HepG2 (cell line): ENCODE results near the gene UGT1A8. TPM values are rescaled to one million over a fixed set of nuclear protein-coding genes. Genes with fewer than 3 reads are reported as not detected.
A peak's percentile ranks its signal among the peaks of the same experiment; 100 is the strongest.
"Not testable (repeated sequence)": the region's sequence is repeated elsewhere in the genome, so short reads cannot be mapped to it uniquely, and the experiment has no call there.

Source experiments
- ATAC-seq: fragments of 200-7000 bp; cut with Tn5 transposase; 3 replicates; pipeline ENCODE4 v1.9.1; 2020; ENCODE audit warnings: mild to moderate bottlenecking, moderate library complexity
- BruUV-seq: library from RNA; stranded (reverse); fragments of 400-500 nt; replicated peaks from 2 replicates; lab custom pipeline; 2021; lab: Mats Ljungman, UMichigan
- CTCF ChIA-PET: fragments of 300-600 bp; formaldehyde crosslinking; extraction: SDS; loops from one replicate; lab custom pipeline; 2021; ENCODE audit warnings: low total read pairs, inconsistent platforms, low intra/inter-chr PET ratio; lab: Yijun Ruan, JAX
- POLR2A ChIA-PET: fragments of 350-600 bp; sonication (Branson Sonifier 250); formaldehyde crosslinking; loops from one replicate; lab custom pipeline; 2020; ENCODE audit warnings: antibody characterized with exemption, inconsistent platforms; lab: Yijun Ruan, JAX
- DNase-seq: peaks from one replicate; pipeline ENCODE4 v3.0.0-alpha.2; 2015; ENCODE audit warnings: low spot score
- FAIRE-seq: peaks from 3 replicates; lab custom pipeline; 2011; peaks lifted over from hg19 to GRCh38; lab: Jason Lieb, UNC
- H2AFZ ChIP-seq: one replicate; pipeline ENCODE4 v1.6.1; 2011; ENCODE audit warnings: low read length, inconsistent platforms
- H3K27ac ChIP-seq: fragments of 300-600 bp; 3 replicates; pipeline ENCODE4 v1.8.0; 2011; ENCODE audit warnings: mixed run types, mild to moderate bottlenecking, mixed read lengths, low read length, inconsistent platforms; ENCODE audit not compliant: insufficient read depth; ENCODE audit errors: extremely low read length
- H3K27me3 ChIP-seq, 2 experiments: fragments of 200-600 bp in 1 of 2; 2 replicates in 1 of 2; 3 replicates in 1 of 2; pipeline versions ENCODE4 v1.6.0 to v1.8.0; 2011; ENCODE audit warnings: low read length in 2 of 2, mild to moderate bottlenecking in 2 of 2, moderate library complexity in 2 of 2, inconsistent platforms in 1 of 2; ENCODE audit not compliant: insufficient read depth in 2 of 2, control insufficient read depth in 1 of 2
- H3K36me3 ChIP-seq, 2 experiments: fragments of 200-600 bp in 1 of 2; replicated peaks in 1 of 2; 2 replicates in 1 of 2; 3 replicates in 1 of 2; pipeline versions ENCODE4 v1.5.1 to v1.8.0; 2011; ENCODE audit warnings: low read length in 2 of 2, inconsistent platforms in 1 of 2; ENCODE audit not compliant: insufficient read depth in 2 of 2, control insufficient read depth in 1 of 2
- H3K4me1 ChIP-seq: 2 replicates; pipeline ENCODE4 v1.5.1; 2012; ENCODE audit warnings: low read length, inconsistent platforms; ENCODE audit not compliant: insufficient read depth
- H3K4me2 ChIP-seq: 2 replicates; pipeline ENCODE4 v1.6.0; 2011; ENCODE audit warnings: low read depth, low read length, inconsistent platforms
- H3K4me3 ChIP-seq, 3 experiments: fragments of 200-600 bp in 1 of 3; sonication (generic), shearing (Covaris generic) in 1 of 3; replicated peaks in 1 of 3; 2 replicates each; pipeline ENCODE4 v1.5.1; 2011 to 2016; ENCODE audit warnings: low read length in 3 of 3, inconsistent platforms in 2 of 3, low read depth in 2 of 3, mild to moderate bottlenecking in 2 of 3, control low read depth in 1 of 3, mixed read lengths in 1 of 3; ENCODE audit not compliant: insufficient read depth in 1 of 3
- H3K79me2 ChIP-seq: one replicate; pipeline ENCODE4 v1.6.1; 2011; ENCODE audit warnings: low read length, inconsistent platforms; ENCODE audit not compliant: insufficient read depth
- H3K9ac ChIP-seq: 2 replicates; pipeline ENCODE4 v1.6.0; 2011; ENCODE audit warnings: mild to moderate bottlenecking, low read depth, low read length, inconsistent platforms; ENCODE audit not compliant: insufficient read depth
- H3K9me3 ChIP-seq: 2 replicates; pipeline ENCODE4 v1.5.1; 2012; ENCODE audit warnings: mild to moderate bottlenecking, low read length
- H4K20me1 ChIP-seq: 2 replicates; pipeline ENCODE4 v1.6.0; 2011; ENCODE audit warnings: inconsistent platforms, mild to moderate bottlenecking, low read length, moderate library complexity; ENCODE audit not compliant: insufficient read depth
- ARID4A ChIP-seq: sonication (generic); formaldehyde crosslinking; IDR thresholded peaks from 2 replicates; pipeline ENCODE4 v1.5.0; 2020; ENCODE audit warnings: mild to moderate bottlenecking, missing genetic modification reagents, borderline replicate concordance
- MNT ChIP-seq: fragments of 450-650 bp; IDR thresholded peaks from 2 replicates; pipeline ENCODE4 v1.6.1; 2016
- WGBS: methylation state at CpG from one replicate; pipeline ENCODE4 v1.1.6; 2017; ENCODE audit warnings: low lambda C conversion rate; 5-methylcytosine and 5-hydroxymethylcytosine counted together
- in situ Hi-C: cut with HindIII; loops from 2 replicates; pipeline ENCODE4 v1.10.0; 2017; ENCODE audit warnings: low pct_unique_long_range_greater_than_20kb; ENCODE audit not compliant: extremely low pct_ligation_motif_present
- intact Hi-C: fragments of 100-400 bp; cut with micrococcal nuclease; formaldehyde crosslinking; loops from one replicate; pipeline ENCODE4 v1.10.0; 2022; ENCODE audit not compliant: unreplicated experiment
- polyA plus RNA-seq, 8 experiments: library from polyadenylated mRNA; depleted of rRNA in 3 of 8; stranded (reverse) in 7 of 8; unstranded in 1 of 8; fragments of >200 nt; fragmentation: Illumina TruSeq in 4 of 8; extraction: Trizol in 4 of 8; gene quantifications; 2 replicates each; pipeline versions ENCODE4 v1.2.1 to v1.2.3, GENCODE V29; 2011 to 2016; ENCODE audit warnings: low read depth in 4 of 8, missing spikeins in 1 of 8, mixed read lengths in 1 of 8; ENCODE audit not compliant: insufficient read depth in 1 of 8
- total RNA-seq, 5 experiments: library from RNA; depleted of rRNA; stranded (reverse); fragments of >200 nt; fragmentation: Illumina TruSeq; extraction: Trizol; gene quantifications; 2 replicates each; pipeline ENCODE4 v1.2.3, GENCODE V29; 2016; ENCODE audit warnings: low read depth in 1 of 5

The UGT1A8 gene
- total and polyA plus RNA-seq, 2 of the 13 experiments (the other 11 are each of a cell fraction or from before 2014, with no cell fraction given), result not detected

- POLR2A ChIA-PET, result no interaction called here
- H4K20me1 ChIP-seq, result no peaks in the 10 kb centered on the region
- no peak overlapping the region for H3K27ac ChIP-seq
- TF ChIP-seq MNT (peak; percentile 53; the same call in 1 of the 2 replicates), ARID4A (CRISPR knock-in tag) (no peak)
- in situ Hi-C loops (no loop called here), intact Hi-C loops (no loop called here)
- no peak overlapping the region for H2AFZ ChIP-seq
- H3K9ac ChIP-seq, result no peak overlapping the region
- H3K9me3 ChIP-seq, result no peaks in the 10 kb centered on the region
- no peak overlapping the region for H3K4me2 ChIP-seq
- peaks cover 0 to 2% of the 10 kb centered on the region in 2 experiments; a peak in 1 of 5 replicates for H3K27me3 ChIP-seq
- 39% methylated on average over 2 of the region's 2 CpGs for WGBS
- no peak for ATAC-seq
- H3K79me2 ChIP-seq, result no peaks in the 10 kb centered on the region
- CTCF ChIA-PET, result no interaction called here
- FAIRE-seq, result no peak
- BruUV-seq, result no TSS peak
- no peak for DNase-seq
- H3K4me1 ChIP-seq, result peaks cover 6% of the 10 kb centered on the region
- no peak overlapping the region for H3K4me3 ChIP-seq
- H3K36me3 ChIP-seq, result no peaks in the 10 kb centered on the region
These were observed 29.0 kb upstream of the UGT1A8 start for GRCh38 chr2:233588400-233588799.

- POLR2A ChIA-PET, result not testable (repeated sequence)
These were observed 24.7 kb upstream of the UGT1A8 start for GRCh38 chr2:233592706-233593105.

More at GRCh38 chr2:233592706-233593105, 24.7 kb upstream of the UGT1A8 start:
- H3K27ac ChIP-seq, H2AFZ ChIP-seq, H3K4me3 ChIP-seq, H4K20me1 ChIP-seq, H3K27me3 ChIP-seq, H3K4me2 ChIP-seq, ATAC-seq, CTCF ChIA-PET, intact Hi-C loops, H3K9ac ChIP-seq, H3K79me2 ChIP-seq, BruUV-seq, H3K36me3 ChIP-seq, H3K4me1 ChIP-seq, in situ Hi-C loops, DNase-seq, H3K9me3 ChIP-seq, FAIRE-seq: not testable (repeated sequence)
- WGBS, result 88% methylated on average over 1 of the region's 1 CpG
